Anterior cingulate cortex (tissue), 58 donors: Measurements from ENCODE around the gene IL17C.

Experiments
- DNase-seq, 58 donors: peaks; one replicate each; lab custom pipeline; 2025; lab: John Stamatoyannopoulos, UW

IL17C gene

GRCh38 chr16:88678224-88678979 is 40.0 kb downstream of the IL17C start:
- DNase-seq, result peak in 1 of 58 donors; percentile 27

GRCh38 chr16:88680554-88681083 is 42.2 kb downstream of the IL17C start:
- DNase-seq, result no peak

- DNase-seq, result no peak
Observed at GRCh38 chr16:88681084-88681680, 42.8 kb downstream of the IL17C start.

GRCh38 chr16:88681709-88682451 is 43.5 kb downstream of the IL17C start:
- DNase-seq, result peak in 47 of 58 donors; percentile 14 to 86 (median 54)

- no peak for DNase-seq
Observed at GRCh38 chr16:88684569-88685155, 46.3 kb downstream of the IL17C start.

GRCh38 chr16:88685156-88686061 is 47.0 kb downstream of the IL17C start:
- DNase-seq, result peak in 4 of 58 donors; percentile 19 to 31 (median 25)

- no peak for DNase-seq
Observed at GRCh38 chr16:88686062-88686438, 47.7 kb downstream of the IL17C start.

GRCh38 chr16:88686439-88687253 is 48.3 kb downstream of the IL17C start, which contains the start of gene SNAI3:
SNAI3 (minus strand) TSS chr16:88686507; CDS start chr16:88686406, 101 bp downstream.
- DNase-seq, result peak in 38 of 58 donors; percentile 11 to 62 (median 35)

- DNase-seq, result no peak
Observed at GRCh38 chr16:88687254-88687576, 48.8 kb downstream of the IL17C start.

GRCh38 chr16:88687676-88688012 is 49.3 kb downstream of the IL17C start:
- DNase-seq, result no peak

- DNase-seq, result peak in 20 of 58 donors; percentile 14 to 60 (median 26)
Observed at GRCh38 chr16:88688013-88688778, 49.8 kb downstream of the IL17C start.
